Hepatic stellate cell (primary cell): ENCODE measurements around the gene ITGAV.
A peak's percentile ranks its signal among the peaks of the same experiment; 100 is the strongest.

ENCODE experiments used
- DNase-seq: peaks from one replicate; pipeline ENCODE4 v3.0.0; 2011; ENCODE audit warnings: low spot score

ITGAV gene

DNA sequence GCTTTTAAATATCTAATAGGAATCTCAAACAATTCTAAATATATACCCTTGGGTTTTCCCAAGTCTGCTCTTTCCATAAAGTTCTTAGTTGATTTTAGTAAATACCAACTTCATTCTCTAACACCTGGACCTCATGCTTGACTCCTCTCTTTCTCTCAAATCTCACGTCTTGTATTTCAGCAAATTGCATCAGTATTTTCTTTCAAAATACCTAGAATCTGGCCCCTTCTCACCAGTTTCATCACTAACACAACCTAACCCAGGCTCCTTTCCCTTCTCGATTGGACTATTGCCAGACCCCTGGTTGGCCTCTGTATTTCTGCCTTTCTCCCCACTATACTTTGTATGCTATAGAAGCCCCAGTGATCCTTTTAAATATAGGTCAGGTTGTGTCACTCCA is 81.0 kb downstream of the ITGAV start:
- no peak for DNase-seq

DNA sequence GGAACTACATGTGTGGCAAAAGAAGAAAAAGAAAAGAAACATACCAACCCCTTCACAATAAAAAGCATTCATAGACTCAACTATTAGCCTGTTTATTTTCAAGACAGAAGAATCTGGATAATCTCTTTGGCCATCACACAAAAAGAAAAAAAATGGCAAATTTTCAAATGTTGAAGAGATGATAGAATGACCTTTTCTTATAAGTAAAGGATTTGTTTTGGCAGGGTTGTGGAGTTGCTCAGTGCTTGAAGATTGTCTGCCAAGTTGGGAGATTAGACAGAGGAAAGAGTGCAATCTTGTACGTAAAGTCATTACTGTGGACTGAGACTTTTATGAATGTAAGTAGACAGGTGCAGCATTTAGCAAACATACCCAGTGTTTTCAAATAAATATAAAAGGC is 85.5 kb downstream of the ITGAV start:
- no peak for DNase-seq

- no peak for DNase-seq
Measured at GRCh38 chr2:186683341-186683740, 93.5 kb downstream of the ITGAV start.

DNA sequence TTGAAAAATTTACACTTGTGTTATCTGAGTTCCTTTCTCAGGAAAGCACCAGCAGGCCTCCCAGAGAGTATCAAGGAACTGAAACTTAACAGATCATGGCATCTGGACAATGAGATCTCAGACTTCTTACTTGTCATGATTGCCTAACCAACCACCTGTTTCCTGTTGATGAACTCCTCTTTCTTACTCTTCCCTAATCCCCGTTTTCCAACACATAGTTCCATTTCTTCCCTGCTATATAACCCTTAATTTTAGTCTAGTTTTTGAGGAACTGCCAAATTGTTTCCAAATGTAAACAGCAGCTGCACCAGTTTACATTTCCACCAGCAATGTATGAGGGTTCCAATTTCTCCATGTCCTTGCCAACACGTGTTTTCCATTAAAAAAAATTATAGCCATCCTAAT is 98.0 kb downstream of the ITGAV start:
- no peak for DNase-seq

GRCh38 chr2:186688813-186689212 is 99.0 kb downstream of the ITGAV start:
- no peak for DNase-seq

- DNase-seq = no peak
Measured at GRCh38 chr2:186690786-186691185, 100.9 kb downstream of the ITGAV start.

- no peak for DNase-seq
Measured at GRCh38 chr2:186691231-186691630, 101.4 kb downstream of the ITGAV start.

DNA sequence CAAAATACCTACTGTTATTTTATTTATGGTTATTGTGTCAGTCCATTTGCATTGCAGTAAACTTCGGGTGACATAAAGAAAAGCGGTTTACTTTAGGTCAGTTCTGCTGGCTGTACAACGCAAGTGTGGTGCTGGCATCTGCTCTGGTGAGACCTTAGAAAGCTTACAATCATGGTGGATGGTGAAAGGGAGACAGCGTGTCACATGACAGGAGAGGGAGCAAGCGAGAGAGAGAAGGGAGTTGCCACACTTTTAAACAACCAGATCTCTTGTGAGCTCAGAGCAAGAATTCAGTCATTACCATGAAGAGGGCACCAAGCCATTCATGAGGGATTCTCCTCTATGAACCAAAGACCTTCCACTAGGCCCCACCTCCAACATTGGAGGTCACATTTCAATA is 102.0 kb downstream of the ITGAV start:
- no peak for DNase-seq

- DNase-seq = no peak
Measured at GRCh38 chr2:186693446-186693832, 103.6 kb downstream of the ITGAV start.

DNA sequence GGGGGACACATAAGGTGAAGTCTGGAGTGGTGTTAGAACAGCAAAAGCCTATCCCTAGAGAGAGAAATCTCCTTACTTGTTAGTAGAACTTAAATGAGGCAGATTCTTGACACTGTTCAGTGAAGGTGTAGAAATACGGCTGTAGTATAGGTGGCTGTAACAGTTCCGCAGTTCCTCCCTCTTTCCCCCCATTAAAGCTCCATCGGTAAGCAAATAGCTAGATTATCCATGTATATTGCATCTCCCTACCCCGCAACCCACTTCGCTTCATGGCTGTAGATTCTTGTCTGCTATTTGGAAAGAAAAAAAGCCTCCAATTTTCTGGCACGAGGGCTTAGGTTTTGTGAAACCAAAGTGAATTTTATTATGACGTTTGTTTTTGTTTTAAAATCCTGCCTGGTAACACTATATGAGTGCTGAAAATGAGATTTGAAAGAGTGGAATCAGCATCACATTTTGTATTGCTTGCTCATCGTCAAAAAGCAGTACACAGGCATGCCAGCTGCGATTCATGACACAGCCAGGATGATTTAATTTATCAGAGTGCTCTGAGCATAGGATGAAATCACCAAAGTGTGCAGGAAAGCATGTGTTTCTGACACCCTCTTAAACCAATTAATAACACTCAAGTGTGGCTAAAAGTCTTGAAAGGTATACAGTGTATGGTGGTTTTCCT is 105.4 kb downstream of the ITGAV start:
- DNase-seq = peak; percentile 31

DNA sequence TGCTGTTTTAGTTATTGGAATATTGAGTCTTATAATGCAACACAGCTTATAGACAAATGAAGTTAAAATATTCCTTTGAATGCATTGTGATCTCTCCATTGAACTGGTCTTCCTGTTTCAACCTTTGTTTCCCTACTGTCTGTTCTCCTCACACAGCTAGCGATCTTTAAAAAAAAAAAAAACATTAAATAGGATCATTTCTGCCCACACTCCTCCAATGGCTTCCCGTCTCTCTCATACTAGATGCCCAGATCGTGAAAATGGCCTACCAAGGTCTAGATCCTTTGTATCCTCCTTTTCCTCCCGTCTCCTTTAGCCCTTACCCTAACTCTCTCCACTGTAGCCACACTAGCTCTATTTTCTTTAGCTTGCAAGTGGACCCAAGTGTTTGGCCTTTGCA is 106.4 kb downstream of the ITGAV start:
- DNase-seq = no peak

GRCh38 chr2:186696804-186697203 is 106.9 kb downstream of the ITGAV start:
- DNase-seq = no peak

DNA sequence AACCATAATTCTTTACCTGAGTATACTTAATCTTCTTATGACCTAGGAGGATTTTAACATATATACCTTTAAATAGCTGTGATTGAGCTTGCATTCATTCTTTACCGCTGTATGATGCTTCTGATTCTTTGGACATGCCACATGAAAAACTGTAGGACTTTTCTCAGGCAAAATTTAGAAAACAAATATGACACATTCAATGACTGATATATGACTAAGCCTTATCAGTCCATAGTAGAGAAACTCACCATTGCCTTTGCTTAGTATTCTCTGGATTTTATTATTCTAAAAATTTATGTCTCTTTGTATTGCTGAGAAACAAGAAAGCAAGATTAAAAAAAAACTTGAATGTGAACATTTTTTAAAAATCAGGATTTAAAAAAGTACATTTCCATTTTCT is 107.7 kb downstream of the ITGAV start:
- no peak for DNase-seq

DNA sequence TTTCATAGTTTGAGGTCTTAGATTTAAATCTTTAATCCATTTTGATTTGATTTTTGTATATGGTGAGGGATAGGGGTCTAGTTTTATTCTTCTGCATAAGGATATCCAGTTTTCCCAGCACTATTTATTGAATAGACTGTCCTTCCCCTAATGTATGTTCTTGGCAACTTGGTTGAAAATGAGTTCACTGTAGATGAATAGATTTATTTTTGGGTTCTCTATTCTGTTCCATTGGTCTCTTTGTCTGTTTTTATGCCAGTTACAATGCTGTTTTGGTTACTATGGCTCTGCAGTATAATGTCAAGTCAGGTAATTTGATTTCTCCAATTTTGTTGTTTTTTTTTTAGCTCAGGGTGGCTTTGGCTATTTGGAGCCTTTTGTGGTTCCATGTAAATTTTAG is 109.9 kb downstream of the ITGAV start:
- DNase-seq = no peak

GRCh38 chr2:186702006-186702405 is 112.2 kb downstream of the ITGAV start:
- no peak for DNase-seq

GRCh38 chr2:186702501-186702900 is 112.6 kb downstream of the ITGAV start:
- no peak for DNase-seq

DNA sequence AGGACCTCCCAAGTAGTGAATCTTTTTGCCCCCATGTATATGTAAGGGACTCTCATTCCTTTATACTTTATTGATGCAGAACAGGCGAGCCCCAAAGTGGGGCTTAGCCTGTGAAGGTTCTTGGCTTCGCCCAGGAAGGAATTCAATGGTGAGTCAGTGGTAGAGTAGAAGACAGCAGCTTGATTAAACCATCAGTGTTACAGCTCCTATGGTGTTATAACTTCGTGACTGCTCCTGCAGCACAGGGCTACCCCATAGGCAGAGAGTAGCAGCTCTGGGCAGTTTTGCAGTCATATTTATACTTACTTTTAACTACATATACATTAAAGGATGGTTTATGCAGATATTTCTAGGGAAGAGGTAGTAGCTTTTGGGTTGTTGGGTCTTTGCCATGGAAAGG is 115.0 kb downstream of the ITGAV start:
- DNase-seq = no peak

GRCh38 chr2:186709529-186710450 is 119.9 kb downstream of the ITGAV start:
- DNase-seq = no peak

DNA sequence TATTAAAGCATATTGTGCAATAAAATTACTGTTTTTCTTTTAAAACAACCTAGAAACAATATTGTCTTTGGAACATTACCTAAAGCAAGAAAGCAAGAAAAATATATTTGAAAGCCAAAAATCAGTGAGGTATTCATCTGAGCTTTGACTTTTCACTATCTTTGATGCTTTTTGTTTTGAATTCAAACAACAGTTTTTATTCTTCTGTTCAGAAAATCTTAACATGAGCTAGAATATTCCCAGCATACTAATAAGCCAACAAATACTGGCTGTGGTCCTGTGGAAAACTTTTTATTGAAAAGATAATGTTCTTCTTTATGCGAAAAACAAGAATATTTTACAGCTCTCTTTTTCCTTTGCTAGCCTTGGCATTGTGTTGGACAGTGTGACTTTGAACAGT is 123.8 kb downstream of the ITGAV start:
- no peak for DNase-seq

DNA sequence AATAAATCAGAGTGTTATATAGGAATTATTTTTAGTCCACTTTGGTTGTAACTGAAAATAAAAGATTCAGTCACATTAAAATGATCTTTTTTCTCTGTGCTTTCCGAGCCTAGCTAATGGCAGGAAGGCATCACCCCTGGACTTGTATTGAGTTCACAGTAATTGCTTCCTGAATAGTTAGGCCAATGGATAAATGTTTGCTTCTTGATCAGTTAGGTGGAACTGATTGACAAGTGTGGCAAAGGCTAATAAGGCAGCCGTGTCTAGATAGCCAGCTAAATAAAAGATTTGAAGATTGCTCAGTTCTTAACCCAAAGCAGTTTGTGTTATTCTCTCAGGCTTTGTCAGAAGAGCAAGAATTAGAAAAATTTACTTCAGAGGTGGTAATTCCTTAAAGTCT is 124.8 kb downstream of the ITGAV start:
- DNase-seq = no peak

- DNase-seq = no peak
Measured at GRCh38 chr2:186716004-186716403, 126.1 kb downstream of the ITGAV start.

DNA sequence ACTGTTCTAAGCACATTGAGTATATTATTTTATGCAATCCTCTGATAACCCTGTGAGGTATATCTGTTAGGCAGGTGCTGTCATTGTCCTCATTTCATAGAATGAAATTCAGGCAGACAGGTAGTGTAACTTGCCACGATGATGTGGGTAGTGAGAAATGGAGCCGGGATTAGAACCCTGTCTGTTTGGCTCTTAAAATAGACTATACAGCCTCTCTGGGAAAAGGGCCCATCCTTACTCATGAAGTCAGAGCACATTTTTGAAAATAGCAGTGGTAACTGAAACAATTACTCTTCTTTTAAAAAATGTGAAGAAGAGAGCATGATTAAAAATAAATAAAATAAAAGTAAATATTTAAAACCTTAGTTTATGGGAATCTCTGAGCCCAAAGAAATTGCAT is 127.0 kb downstream of the ITGAV start:
- DNase-seq = no peak

DNA sequence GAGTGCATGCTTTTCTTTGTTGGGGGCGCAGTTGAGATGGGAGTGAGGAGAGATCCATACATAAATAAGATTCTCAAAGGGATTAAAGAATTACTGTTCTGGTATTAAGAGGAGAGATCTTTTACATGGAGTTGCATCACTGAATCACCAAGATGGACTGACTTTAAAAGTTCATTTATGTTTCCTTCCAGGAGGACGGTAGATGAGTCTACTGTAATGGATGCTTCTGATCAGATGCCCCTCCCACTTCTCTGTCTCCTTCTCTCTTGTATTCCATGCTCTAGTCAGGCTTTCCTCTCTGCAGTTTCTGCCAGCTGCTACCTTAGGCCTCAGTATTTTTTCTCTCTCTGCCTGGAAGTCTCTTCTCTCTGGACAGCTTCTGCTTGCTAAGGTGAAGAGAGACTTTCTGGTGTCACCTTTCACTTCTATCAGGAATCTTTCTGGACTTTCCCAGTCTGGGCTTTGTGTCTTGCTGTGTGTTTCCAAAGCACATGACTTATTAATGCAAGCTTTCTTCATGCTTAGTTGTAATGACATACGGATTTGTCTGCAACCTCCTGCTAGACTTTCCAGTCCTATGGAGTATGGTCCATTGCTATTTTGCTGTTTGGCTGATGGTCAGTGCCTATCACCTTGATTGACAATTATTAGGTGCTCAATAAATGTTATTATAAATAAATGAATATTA is 127.6 kb downstream of the ITGAV start:
- no peak for DNase-seq
